Keratinocyte (primary cell): Measurements from ENCODE around the gene KNOP1.

Experiments used
- EZH2 ChIP-seq: IDR thresholded peaks from one replicate; pipeline ENCODE4 v1.6.1; 2012; ENCODE audit warnings: inconsistent platforms, mild to moderate bottlenecking, low read length, moderate library complexity
- TF ChIP-seq, protein P1 (sequence below), 3 experiments: IDR thresholded peaks in 1 of 3; conservative IDR thresholded peaks in 1 of 3; optimal IDR thresholded peaks in 1 of 3; 2 replicates in 2 of 3; 3 replicates in 1 of 3; pipeline versions ENCODE3 to v1.5.1; 2011; ENCODE audit warnings: low read length in 3 of 3, mild to moderate bottlenecking in 3 of 3, moderate library complexity in 2 of 3, control low read depth in 1 of 3, inconsistent platforms in 1 of 3; ENCODE audit not compliant: insufficient read depth in 2 of 3; ENCODE audit errors: extremely low read depth in 1 of 3

DNA sequence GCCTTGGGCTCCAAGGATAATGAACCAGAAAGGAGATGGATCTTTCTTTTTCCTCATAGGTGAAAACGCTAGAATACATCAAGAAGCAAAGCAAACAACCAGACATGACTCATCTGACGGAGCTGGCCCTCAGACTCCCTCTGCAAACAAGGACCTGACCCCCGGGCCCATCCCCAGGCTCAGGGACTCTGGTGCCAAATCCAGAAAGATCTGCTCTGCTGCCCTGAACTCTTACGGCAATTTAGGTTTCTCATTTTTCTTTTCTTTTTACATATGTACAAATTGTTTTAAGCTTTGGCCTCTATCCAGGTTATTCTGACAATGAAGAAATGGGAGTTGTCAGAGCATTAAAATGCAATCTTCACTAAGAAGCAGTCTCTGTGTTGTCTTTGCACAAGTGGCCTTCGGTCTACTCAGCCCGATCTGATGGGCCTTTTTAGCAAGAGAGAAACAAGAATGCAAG lies 17.7 kb downstream of the KNOP1 start:
- no peak for TF ChIP-seq EZH2
- TF ChIP-seq, protein P1, sequence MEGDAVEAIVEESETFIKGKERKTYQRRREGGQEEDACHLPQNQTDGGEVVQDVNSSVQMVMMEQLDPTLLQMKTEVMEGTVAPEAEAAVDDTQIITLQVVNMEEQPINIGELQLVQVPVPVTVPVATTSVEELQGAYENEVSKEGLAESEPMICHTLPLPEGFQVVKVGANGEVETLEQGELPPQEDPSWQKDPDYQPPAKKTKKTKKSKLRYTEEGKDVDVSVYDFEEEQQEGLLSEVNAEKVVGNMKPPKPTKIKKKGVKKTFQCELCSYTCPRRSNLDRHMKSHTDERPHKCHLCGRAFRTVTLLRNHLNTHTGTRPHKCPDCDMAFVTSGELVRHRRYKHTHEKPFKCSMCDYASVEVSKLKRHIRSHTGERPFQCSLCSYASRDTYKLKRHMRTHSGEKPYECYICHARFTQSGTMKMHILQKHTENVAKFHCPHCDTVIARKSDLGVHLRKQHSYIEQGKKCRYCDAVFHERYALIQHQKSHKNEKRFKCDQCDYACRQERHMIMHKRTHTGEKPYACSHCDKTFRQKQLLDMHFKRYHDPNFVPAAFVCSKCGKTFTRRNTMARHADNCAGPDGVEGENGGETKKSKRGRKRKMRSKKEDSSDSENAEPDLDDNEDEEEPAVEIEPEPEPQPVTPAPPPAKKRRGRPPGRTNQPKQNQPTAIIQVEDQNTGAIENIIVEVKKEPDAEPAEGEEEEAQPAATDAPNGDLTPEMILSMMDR (optimal IDR thresholded peaks at IDR 0.05 in 1 of 3, IDR thresholded peaks at IDR 0.05 in 1 of 3, conservative IDR thresholded peaks at IDR 0.05 in 1 of 3; ENCODE audit: extremely low read depth in 1 of 3, insufficient read depth in 2 of 3, low read length in 3 of 3): no peak
